Measurements from ENCODE around the gene CHI3L1. TPM values are rescaled to one million over a fixed set of nuclear protein-coding genes. Genes with fewer than 3 reads are reported as not detected.

CHI3L1 gene
- total RNA-seq, 1 experiment from 2014 or later: not detected

- H3K79me1 ChIP-seq (ENCODE audit: insufficient read depth, low read depth, low read length, poor library complexity, severe bottlenecking): no peaks in the 10 kb centered on the region
- Mint-ChIP-seq H3K36me3 (ENCODE audit: insufficient read depth in 1 of 3, low read depth in 3 of 3) (no peaks in the 10 kb centered on the region), H3K9me3 (no peaks in the 10 kb centered on the region), H3K4me3 (no peak overlapping the region), H3K27ac (peak overlapping the region in 1 of 3 experiments; percentile 57; a peak in 1 of 7 replicates), H3K27me3 (ENCODE audit: low read depth) (peaks cover 4% of the 10 kb centered on the region; the same call in 1 of the 2 replicates), H3K4me1 (peaks cover 27% of the 10 kb centered on the region in 2 experiments)
- no peaks in the 10 kb centered on the region for H4K20me1 ChIP-seq (ENCODE audit: control insufficient read depth, insufficient read depth, insufficient read length)
- no peaks in the 10 kb centered on the region for H3K27me3 ChIP-seq (ENCODE audit: insufficient read depth, low read length)
- no peak overlapping the region for H4K5ac ChIP-seq (ENCODE audit: insufficient read length, low read depth, low read length)
- TF ChIP-seq, protein P1, sequence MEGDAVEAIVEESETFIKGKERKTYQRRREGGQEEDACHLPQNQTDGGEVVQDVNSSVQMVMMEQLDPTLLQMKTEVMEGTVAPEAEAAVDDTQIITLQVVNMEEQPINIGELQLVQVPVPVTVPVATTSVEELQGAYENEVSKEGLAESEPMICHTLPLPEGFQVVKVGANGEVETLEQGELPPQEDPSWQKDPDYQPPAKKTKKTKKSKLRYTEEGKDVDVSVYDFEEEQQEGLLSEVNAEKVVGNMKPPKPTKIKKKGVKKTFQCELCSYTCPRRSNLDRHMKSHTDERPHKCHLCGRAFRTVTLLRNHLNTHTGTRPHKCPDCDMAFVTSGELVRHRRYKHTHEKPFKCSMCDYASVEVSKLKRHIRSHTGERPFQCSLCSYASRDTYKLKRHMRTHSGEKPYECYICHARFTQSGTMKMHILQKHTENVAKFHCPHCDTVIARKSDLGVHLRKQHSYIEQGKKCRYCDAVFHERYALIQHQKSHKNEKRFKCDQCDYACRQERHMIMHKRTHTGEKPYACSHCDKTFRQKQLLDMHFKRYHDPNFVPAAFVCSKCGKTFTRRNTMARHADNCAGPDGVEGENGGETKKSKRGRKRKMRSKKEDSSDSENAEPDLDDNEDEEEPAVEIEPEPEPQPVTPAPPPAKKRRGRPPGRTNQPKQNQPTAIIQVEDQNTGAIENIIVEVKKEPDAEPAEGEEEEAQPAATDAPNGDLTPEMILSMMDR (conservative IDR thresholded peaks at IDR 0.05): no peak
- no peak overlapping the region for H3K18ac ChIP-seq (ENCODE audit: insufficient read length, low read depth, low read length)
- H3K4me2 ChIP-seq (ENCODE audit: insufficient read depth, insufficient read length, low read length): no peak overlapping the region
- H3K9me3 ChIP-seq (ENCODE audit: control insufficient read depth, low read depth, low read length): no peaks in the 10 kb centered on the region
- no peak overlapping the region for H4K91ac ChIP-seq (ENCODE audit: insufficient read length, low read depth, low read length)
- H3K23me2 ChIP-seq (ENCODE audit: insufficient read length, low read depth, low read length, poor library complexity, severe bottlenecking): no peaks in the 10 kb centered on the region
- no peak overlapping the region for H3K9ac ChIP-seq (ENCODE audit: extremely low read depth, insufficient read length, low read length)
- no peak overlapping the region for H3K14ac ChIP-seq (ENCODE audit: insufficient read depth, low read length)
- H3K4ac ChIP-seq (ENCODE audit: low read depth, low read length): no peak overlapping the region
- H3K23ac ChIP-seq (ENCODE audit: insufficient read length, low read depth, low read length): no peak overlapping the region
- H2BK5ac ChIP-seq (ENCODE audit: insufficient read length, low read length): no peak overlapping the region
- no peak overlapping the region for H4K8ac ChIP-seq (replicated peaks; ENCODE audit: insufficient read length, low read depth, low read length)
- DNase-seq: no peak
- no peak overlapping the region for H2AFZ ChIP-seq (ENCODE audit: low read length)
- H2BK12ac ChIP-seq (ENCODE audit: insufficient read length, low read depth, low read length): no peak overlapping the region
- no peak overlapping the region for H3K56ac ChIP-seq (ENCODE audit: insufficient read length, low read depth, low read length)
- no peak overlapping the region for H2AK5ac ChIP-seq (ENCODE audit: insufficient read length, low read length)
- H3K27ac ChIP-seq (ENCODE audit: insufficient read length, low read depth, low read length): no peak overlapping the region
- no peaks in the 10 kb centered on the region for H3K4me1 ChIP-seq (ENCODE audit: insufficient read depth, low read length)
- no peak overlapping the region for H2BK120ac ChIP-seq (ENCODE audit: low read depth, low read length, poor library complexity, severe bottlenecking)
- H3K79me2 ChIP-seq (ENCODE audit: insufficient read depth, low read length): no peaks in the 10 kb centered on the region
- no CpG with 5 or more reads among the region's 5 CpGs for WGBS (ENCODE audit: extremely low coverage, insufficient read length, low lambda C conversion rate)
- no peak overlapping the region for H3T11ph ChIP-seq (ENCODE audit: low read length)
- no peak overlapping the region for H2BK15ac ChIP-seq (ENCODE audit: low read depth, low read length)
- no peak overlapping the region for H2BK20ac ChIP-seq (ENCODE audit: low read depth, low read length, poor library complexity, severe bottlenecking)
Measured at GRCh38 chr1:203173566-203173965, 12.9 kb downstream of the CHI3L1 start.
